ENCODE data around the gene L1CAM. TPM values are rescaled to one million over a fixed set of nuclear protein-coding genes. Genes with fewer than 3 reads are reported as not detected.

Gene L1CAM
- total and polyA plus RNA-seq, 2 experiments from 2014 or later, result 0.33 to 0.69 TPM

- no peak for DNase-seq (ENCODE audit: low spot score)
- no peak overlapping the region for H3K27ac ChIP-seq
- H3K4me1 ChIP-seq (ENCODE audit: insufficient read depth), result no peaks in the 10 kb centered on the region
- no peaks in the 10 kb centered on the region for H4K20me1 ChIP-seq (ENCODE audit: insufficient read depth, poor library complexity, severe bottlenecking)
- no peak overlapping the region for H2AFZ ChIP-seq
- 34% methylated on average over 3 of the region's 3 CpGs for WGBS (ENCODE audit: low lambda C conversion rate, missing lambda C conversion rate)
- H3K9me3 ChIP-seq (ENCODE audit: low read depth), result no peaks in the 10 kb centered on the region
- H3K4me3 ChIP-seq, result no peak overlapping the region
- no peaks in the 10 kb centered on the region for H3K36me3 ChIP-seq (replicated peaks; ENCODE audit: insufficient read depth, low read depth)
- H3K27me3 ChIP-seq, result peaks cover 25% of the 10 kb centered on the region
- TF ChIP-seq EZH2 (IDR thresholded peaks at IDR 0.05; ENCODE audit: borderline replicate concordance), result no peak
- no peak for TF ChIP-seq CTCF (IDR thresholded peaks at IDR 0.05; ENCODE audit: poor library complexity)
- no peak for TF ChIP-seq EZH2phosphoT487 (IDR thresholded peaks at IDR 0.05; ENCODE audit: low read depth, severe bottlenecking, unreplicated experiment)
- no peak overlapping the region for H3K4me2 ChIP-seq
- no peaks in the 10 kb centered on the region for H3K9me2 ChIP-seq (replicated peaks; ENCODE audit: insufficient read depth)
- H3K79me2 ChIP-seq, result no peaks in the 10 kb centered on the region
Observed at GRCh38 chrX:153845842-153846241, 40.1 kb downstream of the L1CAM start.

- Histone ChIP-seq H3K9me3 (ENCODE audit: low read depth) (no peaks in the 10 kb centered on the region), H3K36me3 (replicated peaks; ENCODE audit: insufficient read depth, low read depth) (no peaks in the 10 kb centered on the region), H3K27ac (no peak overlapping the region), H3K79me2 (no peaks in the 10 kb centered on the region), H3K4me3 (no peak overlapping the region), H3K9me2 (replicated peaks; ENCODE audit: insufficient read depth) (no peaks in the 10 kb centered on the region), H3K4me1 (ENCODE audit: insufficient read depth) (no peaks in the 10 kb centered on the region), H4K20me1 (ENCODE audit: insufficient read depth, poor library complexity, severe bottlenecking) (no peaks in the 10 kb centered on the region), H2AFZ (no peak overlapping the region), H3K27me3 (peaks cover 25% of the 10 kb centered on the region), H3K4me2 (no peak overlapping the region)
- WGBS (ENCODE audit: low lambda C conversion rate, missing lambda C conversion rate), result 34% methylated on average over 6 of the region's 6 CpGs
- no peak for DNase-seq (ENCODE audit: low spot score)
- TF ChIP-seq CTCF (IDR thresholded peaks at IDR 0.05; ENCODE audit: poor library complexity) (no peak), EZH2 (IDR thresholded peaks at IDR 0.05; ENCODE audit: borderline replicate concordance) (no peak), EZH2phosphoT487 (IDR thresholded peaks at IDR 0.05; ENCODE audit: low read depth, severe bottlenecking, unreplicated experiment) (no peak)
Observed at GRCh38 chrX:153845195-153845594, 40.8 kb downstream of the L1CAM start.

GRCh38 chrX:153844509-153845082, 41.4 kb downstream of the L1CAM start:
- Histone ChIP-seq H3K9me3 (ENCODE audit: low read depth) (no peaks in the 10 kb centered on the region), H3K4me2 (no peak overlapping the region), H3K9me2 (replicated peaks; ENCODE audit: insufficient read depth) (no peaks in the 10 kb centered on the region), H3K79me2 (no peaks in the 10 kb centered on the region), H3K27ac (no peak overlapping the region), H4K20me1 (ENCODE audit: insufficient read depth, poor library complexity, severe bottlenecking) (no peaks in the 10 kb centered on the region), H3K27me3 (peaks cover 25% of the 10 kb centered on the region), H3K36me3 (replicated peaks; ENCODE audit: insufficient read depth, low read depth) (no peaks in the 10 kb centered on the region), H3K4me1 (ENCODE audit: insufficient read depth) (no peaks in the 10 kb centered on the region), H2AFZ (no peak overlapping the region), H3K4me3 (no peak overlapping the region)
- no peak for DNase-seq (ENCODE audit: low spot score)
- WGBS (ENCODE audit: low lambda C conversion rate, missing lambda C conversion rate), result 30% methylated on average over 6 of the region's 6 CpGs
- TF ChIP-seq EZH2 (IDR thresholded peaks at IDR 0.05; ENCODE audit: borderline replicate concordance) (no peak), EZH2phosphoT487 (IDR thresholded peaks at IDR 0.05; ENCODE audit: low read depth, severe bottlenecking, unreplicated experiment) (no peak), CTCF (IDR thresholded peaks at IDR 0.05; ENCODE audit: poor library complexity) (no peak)
